Omental fat pad (tissue), 4 donors: ENCODE measurements around the gene CDH3. TPM values are rescaled to one million over a fixed set of nuclear protein-coding genes. Genes with fewer than 3 reads are reported as not detected.

Source experiments
- ATAC-seq: fragments of 150-250 bp; one replicate; pipeline ENCODE4 v1.9.1; 2016; ENCODE audit warnings: mild to moderate bottlenecking, moderate library complexity; ENCODE audit not compliant: low FRiP score
- DNase-seq: peaks from one replicate; pipeline ENCODE4 v3.0.0-alpha.2; 2019; ENCODE audit warnings: low spot score
- CTCF ChIP-seq, 3 donors: fragments of 450-650 bp; IDR thresholded peaks; one replicate each; pipeline ENCODE4 v1.5.1; 2016 to 2017; ENCODE audit warnings: antibody characterized with exemption in 3 of 3, mild to moderate bottlenecking in 3 of 3, moderate library complexity in 2 of 3
- total RNA-seq, 4 donors: library from RNA; depleted of rRNA; stranded (reverse); fragments of >200 nt; gene quantifications; one replicate each; pipeline ENCODE4 v1.1.0, GENCODE V29; 2016

Gene CDH3
- total RNA-seq = 10 to 100 TPM in 2 of 4 donors, 1 to 10 TPM in 1, not detected in 1; 8.3 to 22.4 (median 11.5) TPM

- DNase-seq (no peak), ATAC-seq (peak; percentile 33)
- TF ChIP-seq CTCF (IDR thresholded peaks at IDR 0.05) = no peak
These were observed at the start of gene CDH3 for GRCh38 chr16:68644715-68645493. Gene CDH3, plus strand, starts transcription at chr16:68645310. Its CDS starts 70 bp downstream, at chr16:68645380.

GRCh38 chr16:68596266-68596665, 48.8 kb upstream of the CDH3 start:
- no peak for TF ChIP-seq CTCF (IDR thresholded peaks at IDR 0.05)
- DNase-seq = no peak

GRCh38 chr16:68599586-68599985, 45.5 kb upstream of the CDH3 start:
- DNase-seq (no peak), ATAC-seq (no peak)
- TF ChIP-seq CTCF (IDR thresholded peaks at IDR 0.05) = no peak

More at GRCh38 chr16:68596266-68596665, 48.8 kb upstream of the CDH3 start:
- no peak for ATAC-seq

- no peak for DNase-seq
- no peak for TF ChIP-seq CTCF (IDR thresholded peaks at IDR 0.05)
- no peak for ATAC-seq
These were observed 39.4 kb upstream of the CDH3 start for GRCh38 chr16:68605746-68606145.

- DNase-seq (no peak), ATAC-seq (no peak)
- no peak for TF ChIP-seq CTCF (IDR thresholded peaks at IDR 0.05)
These were observed 37.7 kb upstream of the CDH3 start for GRCh38 chr16:68607443-68607842.

GRCh38 chr16:68608330-68608729, 36.8 kb upstream of the CDH3 start:
- no peak for TF ChIP-seq CTCF (IDR thresholded peaks at IDR 0.05)
- no peak for DNase-seq
- no peak for ATAC-seq

- DNase-seq (no peak), ATAC-seq (no peak)
- TF ChIP-seq CTCF (IDR thresholded peaks at IDR 0.05) = no peak
These were observed 32.1 kb upstream of the CDH3 start for GRCh38 chr16:68612996-68613395.
